ENCODE measurements around the gene TMEM106A.
"Not testable (repeated sequence)": the region's sequence is repeated elsewhere in the genome, so short reads cannot be mapped to it uniquely, and the experiment has no call there.

The TMEM106A gene

DNA sequence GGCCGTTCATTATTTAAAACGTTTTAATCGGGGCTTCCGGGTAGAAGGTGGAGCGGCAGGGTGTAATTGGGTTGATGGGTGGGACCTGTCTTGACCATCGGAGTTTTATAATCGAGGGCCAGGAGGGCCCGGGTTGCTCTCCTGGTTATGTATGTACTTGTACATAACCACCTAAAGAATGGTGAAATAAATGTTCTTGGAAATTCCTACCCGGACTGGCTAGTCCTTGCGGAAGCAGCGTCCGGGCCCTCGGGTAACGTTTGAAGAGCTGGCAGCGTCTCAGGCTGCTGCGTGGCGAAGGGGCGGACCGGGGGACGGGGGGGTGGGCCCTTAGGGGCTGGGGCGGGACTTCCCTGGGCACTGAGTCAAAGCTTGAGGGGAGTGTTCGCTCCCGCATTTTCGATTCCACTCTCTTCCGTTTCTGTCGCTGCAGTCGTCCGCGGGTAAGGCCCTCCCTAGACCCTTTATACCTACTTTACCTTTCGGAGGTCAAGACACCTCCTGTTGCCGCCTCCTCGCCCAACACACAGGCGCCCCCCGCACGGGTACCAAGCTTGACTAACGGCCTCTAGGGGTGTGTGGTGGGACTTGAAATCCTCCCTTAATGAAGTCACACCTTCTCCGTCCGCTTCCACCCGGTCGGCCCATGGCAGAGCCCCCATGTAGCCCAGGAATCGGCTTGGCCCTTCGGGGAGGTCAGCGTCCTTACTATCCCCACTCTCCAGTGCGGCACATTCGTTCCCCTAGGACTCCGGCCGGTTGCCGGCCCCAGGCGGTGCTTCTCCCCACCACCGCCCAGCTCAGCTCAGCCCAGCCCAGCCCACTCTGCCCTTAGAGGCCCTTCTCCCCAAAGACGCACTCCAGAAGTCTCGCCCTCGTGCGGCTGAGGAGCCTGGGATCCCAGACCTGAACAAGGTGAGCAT lies at the start of gene TMEM106A:
TSS of gene TMEM106A (plus strand) at position 396 of the 923 bp plus-strand sequence. CDS start 1,167 bp downstream, outside the sequence.
- DNase-seq (ENCODE audit: low read depth), result peak; percentile 67

DNA sequence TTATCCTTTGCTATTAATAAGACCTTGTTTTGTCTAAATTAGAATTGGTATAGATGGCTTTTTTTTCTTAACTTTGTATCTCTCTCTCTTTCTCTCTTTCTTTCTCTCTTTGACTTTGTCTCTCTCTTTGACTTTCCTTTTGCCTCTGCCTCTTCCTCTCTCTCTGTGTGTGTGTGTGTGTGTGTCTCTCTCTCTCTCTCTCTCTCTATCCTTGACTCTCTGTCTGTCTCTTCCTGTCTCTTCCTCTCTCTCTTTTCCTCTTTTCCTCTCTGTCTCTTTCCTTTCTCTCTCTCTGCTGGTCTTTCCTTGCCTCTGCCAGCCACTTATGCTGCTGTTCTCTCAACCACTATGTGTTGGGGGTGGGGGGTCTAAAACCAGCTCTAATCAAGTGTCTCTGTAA lies 45.7 kb upstream of the TMEM106A start:
- DNase-seq (ENCODE audit: low read depth), result not testable (repeated sequence)

- DNase-seq (ENCODE audit: low read depth), result no peak
Observed at GRCh38 chr17:43169561-43170139, 42.0 kb upstream of the TMEM106A start.

GRCh38 chr17:43170140-43170765 lies 41.4 kb upstream of the TMEM106A start:
- DNase-seq (ENCODE audit: low read depth), result peak; percentile 78

- peak; percentile 89 for DNase-seq (ENCODE audit: low read depth)
Observed at GRCh38 chr17:43170766-43171585, 40.7 kb upstream of the TMEM106A start, which contains the start of gene NBR1. NBR1 (plus strand) TSS chr17:43171214; CDS start chr17:43175800, 4,586 bp downstream.

- DNase-seq (ENCODE audit: low read depth), result no peak
Observed at GRCh38 chr17:43171586-43172487, 39.8 kb upstream of the TMEM106A start.

- DNase-seq (ENCODE audit: low read depth), result no peak
Observed at GRCh38 chr17:43175213-43176118, 36.2 kb upstream of the TMEM106A start.

- DNase-seq (ENCODE audit: low read depth), result no peak
Observed at GRCh38 chr17:43176119-43176570, 35.5 kb upstream of the TMEM106A start.

GRCh38 chr17:43183921-43184320 lies 27.8 kb upstream of the TMEM106A start:
- no peak for DNase-seq (ENCODE audit: low read depth)

- DNase-seq (ENCODE audit: low read depth), result not testable (repeated sequence)
Observed at GRCh38 chr17:43186656-43187055, 25.0 kb upstream of the TMEM106A start.

DNA sequence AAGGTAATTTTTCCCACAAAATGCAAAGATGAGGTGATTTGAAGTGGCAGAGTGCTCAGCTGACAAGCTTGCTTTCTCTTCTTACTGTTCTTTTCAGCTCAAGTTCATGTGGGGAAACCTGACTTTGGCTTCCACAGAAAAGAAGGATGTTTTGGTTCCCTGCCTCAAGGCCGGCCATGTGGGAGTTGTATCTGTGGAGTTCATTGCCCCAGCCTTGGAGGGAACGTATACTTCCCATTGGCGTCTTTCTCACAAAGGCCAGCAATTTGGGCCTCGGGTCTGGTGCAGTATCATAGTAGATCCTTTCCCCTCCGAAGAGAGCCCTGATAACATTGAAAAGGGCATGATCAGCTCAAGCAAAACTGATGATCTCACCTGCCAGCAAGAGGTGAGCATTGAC lies 18.4 kb upstream of the TMEM106A start:
- no peak for DNase-seq (ENCODE audit: low read depth)

DNA sequence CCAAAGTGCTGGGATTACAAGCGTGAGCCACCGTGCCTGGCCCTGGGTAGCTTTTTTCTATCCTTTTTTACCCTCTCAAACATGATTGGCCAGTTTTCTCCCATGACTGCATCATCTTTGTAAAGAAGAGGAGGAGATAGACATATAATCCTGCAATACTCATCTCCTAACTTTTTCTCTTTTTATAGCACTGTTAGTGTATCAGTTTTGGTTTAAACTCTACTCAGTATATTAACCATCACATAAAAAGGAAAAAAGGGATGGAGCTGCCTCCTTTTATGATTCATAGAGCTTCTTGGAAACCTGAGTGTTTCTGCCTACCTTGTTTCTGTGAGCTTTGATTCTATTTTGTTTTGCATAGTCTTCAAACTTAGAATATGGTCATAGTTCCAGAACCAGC lies 12.0 kb upstream of the TMEM106A start:
- DNase-seq (ENCODE audit: low read depth), result no peak

DNA sequence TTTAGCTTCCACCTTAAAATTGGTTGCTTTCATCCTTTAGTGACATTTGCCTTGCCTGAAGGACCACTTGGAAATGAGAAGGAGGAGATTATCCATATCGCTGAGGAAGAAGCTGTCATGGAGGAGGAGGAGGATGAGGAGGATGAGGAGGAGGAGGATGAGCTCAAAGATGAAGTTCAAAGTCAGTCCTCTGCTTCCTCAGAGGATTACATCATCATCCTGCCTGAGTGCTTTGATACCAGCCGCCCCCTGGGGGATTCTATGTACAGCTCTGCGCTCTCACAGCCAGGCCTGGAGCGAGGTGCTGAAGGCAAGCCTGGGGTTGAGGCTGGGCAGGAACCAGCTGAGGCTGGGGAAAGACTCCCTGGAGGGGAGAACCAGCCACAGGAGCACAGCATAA lies 11.5 kb upstream of the TMEM106A start:
- no peak for DNase-seq (ENCODE audit: low read depth)

DNA sequence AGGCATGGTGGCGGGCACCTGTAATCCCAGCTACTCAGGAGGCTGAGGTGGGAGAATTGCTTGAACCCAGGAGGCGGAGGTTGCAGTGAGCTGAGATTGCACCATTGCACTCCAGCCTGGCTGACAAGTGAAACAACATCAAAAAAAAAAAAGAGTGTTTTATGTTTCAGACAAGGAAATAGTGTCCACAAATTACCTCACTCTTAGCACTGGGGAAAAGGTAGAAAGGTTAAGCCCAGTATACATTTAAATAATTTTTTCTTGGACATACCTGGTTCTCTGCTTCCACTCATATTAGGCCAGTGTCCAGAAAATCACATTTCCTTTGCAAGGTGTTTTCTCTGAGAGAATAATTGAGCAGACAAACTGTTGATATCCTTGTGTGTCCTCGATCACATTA lies 8.7 kb upstream of the TMEM106A start:
- not testable (repeated sequence) for DNase-seq (ENCODE audit: low read depth)

DNA sequence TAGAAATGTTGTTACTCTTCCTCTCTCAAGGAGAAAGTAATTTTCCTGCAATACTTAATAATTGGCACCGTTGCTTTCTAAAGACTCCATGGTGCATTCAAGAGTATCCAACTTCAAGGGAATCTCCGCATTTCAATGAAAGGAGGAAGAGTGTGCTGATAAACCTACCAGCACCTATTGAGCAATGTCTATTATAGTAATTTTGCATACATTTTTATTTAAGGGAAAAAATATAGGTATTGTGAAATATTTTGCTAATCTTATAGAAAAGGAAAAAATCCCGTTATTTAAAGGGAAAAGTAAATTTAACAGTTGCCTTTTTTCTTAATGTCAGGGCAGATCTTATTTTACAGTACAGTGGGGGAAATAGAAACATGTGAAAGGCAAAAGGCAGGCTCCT lies 1.1 kb upstream of the TMEM106A start:
- no peak for DNase-seq (ENCODE audit: low read depth)

GRCh38 chr17:43211123-43211479 lies 574 bp upstream of the TMEM106A start:
- DNase-seq (ENCODE audit: low read depth), result no peak

GRCh38 chr17:43212641-43213490 lies 1.2 kb downstream of the TMEM106A start:
- DNase-seq (ENCODE audit: low read depth), result no peak

DNA sequence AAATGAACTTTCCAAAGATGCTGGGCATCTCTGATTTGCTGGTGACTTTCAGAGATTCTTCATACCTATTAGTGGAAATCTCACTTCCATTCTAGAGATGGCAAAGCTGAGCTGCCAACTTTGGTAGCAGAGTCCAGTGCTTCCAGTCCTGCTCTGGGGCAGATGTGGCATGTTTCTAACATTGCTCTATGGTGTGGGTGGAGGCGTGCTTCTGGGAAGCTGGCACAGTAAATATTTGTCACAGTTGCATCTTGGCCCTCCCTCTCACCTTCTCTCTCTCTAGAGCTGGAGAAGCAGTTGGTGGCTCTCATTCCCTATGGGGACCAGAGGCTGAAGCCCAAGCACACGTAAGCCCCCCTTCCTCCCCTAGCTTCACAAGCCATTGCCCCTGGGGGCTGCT lies 1.9 kb downstream of the TMEM106A start:
- no peak for DNase-seq (ENCODE audit: low read depth)

DNA sequence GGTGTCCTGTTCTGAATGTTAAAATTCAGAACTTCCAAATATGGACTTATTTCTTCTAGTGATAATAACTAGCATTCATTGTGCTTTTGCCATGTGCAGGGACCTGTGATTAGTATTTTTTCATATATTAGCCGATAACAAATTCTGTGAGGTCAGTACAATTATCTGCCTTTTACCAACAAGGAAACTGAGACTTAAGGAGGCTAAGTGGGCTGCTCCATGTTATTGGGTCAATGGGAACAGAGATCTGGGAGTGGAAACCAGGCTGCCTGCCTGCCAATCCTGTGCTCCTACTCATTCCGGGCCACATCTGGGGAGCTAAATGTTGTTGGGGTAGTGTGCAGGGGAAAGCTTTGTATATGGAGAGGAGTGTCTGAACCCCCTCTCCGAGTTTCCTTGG lies 3.7 kb downstream of the TMEM106A start:
- DNase-seq (ENCODE audit: low read depth), result no peak

All from activated T-helper 9 cell treated with anti-CD3 and anti-CD28 coated beads, Interleukin-2, amount 50 U/mL, for 16 hours (primary cell).